Measurements from ENCODE around the gene CD244.
"Not testable (repeated sequence)": the region's sequence is repeated elsewhere in the genome, so short reads cannot be mapped to it uniquely, and the experiment has no call there.

Gene CD244

DNA sequence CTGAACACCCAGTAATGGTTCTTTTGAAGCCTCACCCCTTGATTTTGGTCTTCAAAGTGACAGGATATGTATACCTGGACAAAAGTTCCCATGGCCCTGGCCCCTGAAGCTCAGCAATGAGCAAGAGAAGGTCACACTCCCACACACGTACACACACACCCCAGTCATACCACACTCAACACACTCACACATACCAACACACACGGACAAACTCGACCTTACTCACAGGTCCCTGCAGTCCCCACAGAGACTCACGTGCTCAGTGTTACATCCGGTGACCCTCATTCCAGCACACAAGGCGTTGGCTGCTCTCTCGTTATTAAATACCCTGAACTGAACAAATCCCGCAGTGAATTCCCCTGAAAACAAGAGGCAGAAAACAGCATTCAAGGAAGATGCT, 16.4 kb upstream of the CD244 start:
- DNase-seq (ENCODE audit: low read depth in 2 of 2) = no peak

GRCh38 chr1:160877221-160877620, 14.5 kb upstream of the CD244 start:
- no peak for DNase-seq (ENCODE audit: low read depth in 2 of 2)

GRCh38 chr1:160876311-160876710, 13.6 kb upstream of the CD244 start:
- DNase-seq (ENCODE audit: low read depth in 2 of 2) = no peak

DNA sequence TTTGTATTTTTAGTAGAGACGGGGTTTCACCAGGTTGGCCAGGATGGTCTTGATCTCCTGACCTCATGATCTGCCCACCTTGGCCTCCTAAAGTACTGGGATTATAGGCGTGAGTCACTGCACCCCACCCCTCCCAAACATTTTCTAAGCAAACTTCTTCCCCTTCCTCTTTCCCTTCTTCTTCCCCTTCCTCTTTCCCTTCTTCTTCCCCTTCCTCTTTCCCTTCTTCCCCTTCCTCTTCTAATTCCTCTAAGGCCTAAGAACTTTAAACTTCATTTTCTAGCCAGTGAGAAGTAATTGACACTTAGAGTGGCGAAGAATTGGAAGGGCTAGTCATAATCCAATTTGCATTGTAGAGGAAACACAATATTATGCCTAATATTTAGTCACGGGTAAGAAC, 12.9 kb upstream of the CD244 start:
- DNase-seq (ENCODE audit: low read depth in 2 of 2) = not testable (repeated sequence)

- no peak for DNase-seq (ENCODE audit: low read depth in 2 of 2)
These were observed 12.2 kb upstream of the CD244 start for GRCh38 chr1:160874935-160875334.

- no peak for DNase-seq (ENCODE audit: low read depth in 2 of 2)
These were observed 5.5 kb upstream of the CD244 start for GRCh38 chr1:160868141-160868540.

GRCh38 chr1:160867651-160868050, 5.0 kb upstream of the CD244 start:
- DNase-seq (ENCODE audit: low read depth in 2 of 2) = not testable (repeated sequence)

DNA sequence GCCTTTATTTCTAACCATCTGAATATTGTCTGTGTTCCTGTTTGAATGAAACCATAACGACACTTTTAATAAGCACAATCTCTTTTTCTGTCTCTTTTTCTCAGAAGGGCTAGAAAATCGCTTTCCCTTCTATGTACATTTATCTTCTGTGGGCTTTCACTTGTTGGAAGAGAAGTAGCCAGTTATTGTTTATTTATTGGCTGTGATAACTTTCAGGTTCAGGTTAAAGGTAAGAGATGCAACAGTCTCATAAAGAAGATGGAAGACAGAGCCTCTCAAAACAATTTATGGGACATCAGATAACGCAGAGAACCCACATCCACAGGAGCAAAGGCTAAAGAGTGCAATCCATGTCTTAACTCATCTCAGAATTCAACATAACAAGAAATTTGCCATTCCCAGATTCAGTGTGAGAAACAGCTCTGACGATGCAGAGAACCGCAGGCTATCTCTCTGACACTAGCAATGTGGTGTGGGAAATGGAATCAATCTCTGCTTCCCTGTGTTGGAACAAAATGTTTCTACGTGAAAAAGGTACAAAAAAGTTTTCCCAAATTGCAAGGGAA, 4.1 kb upstream of the CD244 start:
- DNase-seq (ENCODE audit: low read depth in 2 of 2) = no peak

GRCh38 chr1:160866001-160866694, 3.5 kb upstream of the CD244 start:
- DNase-seq (ENCODE audit: low read depth in 2 of 2) = no peak

GRCh38 chr1:160865337-160865736, 2.6 kb upstream of the CD244 start:
- no peak for DNase-seq (ENCODE audit: low read depth in 2 of 2)

DNA sequence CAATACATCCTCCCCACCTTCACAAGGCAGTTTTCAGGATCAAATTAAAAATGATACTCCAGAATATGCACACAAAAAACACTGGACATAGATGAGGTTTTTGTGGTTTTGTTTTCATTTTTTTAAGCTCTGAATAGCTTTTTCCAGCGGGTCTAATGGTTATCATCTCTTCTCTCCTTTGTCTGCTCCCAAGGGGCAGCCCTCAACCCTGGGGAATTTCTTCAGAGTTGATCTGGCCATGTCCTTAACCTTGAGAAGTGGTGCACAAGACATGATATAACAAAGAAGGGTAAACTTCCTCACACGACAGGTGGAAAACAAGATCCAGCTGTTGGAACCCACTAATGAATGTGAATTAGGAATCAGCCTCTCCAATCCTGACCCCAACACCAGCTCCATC, 1.5 kb upstream of the CD244 start:
- no peak for DNase-seq (ENCODE audit: low read depth in 2 of 2)

GRCh38 chr1:160863774-160864131, 1.1 kb upstream of the CD244 start:
- DNase-seq (ENCODE audit: low read depth in 2 of 2) = no peak

GRCh38 chr1:160863061-160863773, 530 bp upstream of the CD244 start:
- DNase-seq (ENCODE audit: low read depth in 2 of 2) = no peak

DNA sequence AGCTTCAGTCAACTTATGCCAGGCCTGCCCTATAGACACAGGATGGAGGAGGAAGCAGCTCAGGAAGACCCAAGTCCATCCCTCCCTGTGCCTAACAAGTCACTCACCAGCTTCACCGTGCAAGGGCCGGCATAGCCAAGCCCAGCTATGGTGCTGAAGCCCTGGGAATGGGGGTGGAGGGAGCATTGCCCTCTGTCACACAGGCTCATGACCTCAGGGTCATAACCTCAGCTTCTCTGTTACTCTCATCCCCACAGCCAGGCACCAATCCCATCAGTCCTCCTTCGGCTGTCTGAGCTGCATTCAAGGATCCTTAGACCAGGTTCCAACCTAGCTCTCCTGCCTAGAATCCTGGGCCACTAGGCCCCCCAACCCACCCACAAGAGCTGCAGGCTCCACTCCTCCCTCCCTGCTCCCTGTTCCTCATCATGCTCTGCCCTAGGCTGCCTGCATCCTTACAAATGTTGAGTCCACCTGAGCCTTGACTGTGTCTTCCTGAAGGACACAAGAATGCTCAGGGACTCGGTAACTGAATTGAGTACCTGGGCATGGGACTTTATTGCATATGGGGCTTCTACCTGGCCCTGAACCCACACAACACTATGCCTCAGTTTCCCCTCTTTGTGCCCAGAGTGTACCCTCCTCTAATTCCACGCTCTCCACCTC, 1.7 kb downstream of the CD244 start:
- DNase-seq (ENCODE audit: low read depth in 2 of 2) = no peak

- DNase-seq (ENCODE audit: low read depth in 2 of 2) = no peak
These were observed 3.5 kb downstream of the CD244 start for GRCh38 chr1:160859166-160859565.

DNA sequence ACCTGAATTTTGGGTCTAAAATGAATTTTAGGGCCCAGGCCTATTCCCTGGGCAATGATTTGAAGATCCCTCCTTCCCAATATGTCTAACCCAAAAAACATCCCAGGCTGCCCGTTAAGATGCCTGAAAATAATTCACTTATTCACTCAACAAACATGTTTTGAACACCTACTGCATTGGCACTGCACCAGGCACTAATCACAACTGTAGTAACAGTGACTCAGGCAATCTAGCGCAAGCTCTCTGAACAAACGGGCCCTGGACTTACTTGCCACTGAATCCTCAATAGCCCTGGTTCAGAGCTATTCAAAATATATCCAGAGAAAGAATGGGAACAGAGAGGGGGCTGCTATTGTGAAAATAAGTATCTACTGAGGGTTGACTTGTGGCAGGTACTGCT, 4.2 kb downstream of the CD244 start:
- DNase-seq (ENCODE audit: low read depth in 2 of 2) = no peak

DNA sequence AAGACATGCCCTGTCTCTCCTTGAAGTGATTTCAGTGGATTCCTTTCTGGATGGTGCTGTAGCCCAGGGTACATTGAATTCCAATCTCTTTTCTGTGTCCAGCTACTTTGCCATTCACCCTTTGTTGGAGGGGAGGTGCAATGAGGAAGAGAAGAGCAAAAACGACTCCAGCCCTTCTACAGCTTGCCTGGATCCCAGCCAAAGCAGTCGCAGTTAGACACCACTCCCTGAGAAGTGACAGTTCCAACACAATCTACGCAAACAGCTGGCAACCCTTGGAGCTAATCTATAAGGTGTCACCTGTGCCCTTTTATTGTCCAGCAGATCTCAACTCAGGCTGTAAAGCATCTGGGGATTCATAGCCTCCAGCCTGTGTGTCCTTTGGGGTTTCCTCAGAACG, 4.6 kb downstream of the CD244 start:
- DNase-seq (ENCODE audit: low read depth in 2 of 2) = no peak

GRCh38 chr1:160855181-160855981, 7.3 kb downstream of the CD244 start:
- no peak for DNase-seq (ENCODE audit: low read depth in 2 of 2)

DNA sequence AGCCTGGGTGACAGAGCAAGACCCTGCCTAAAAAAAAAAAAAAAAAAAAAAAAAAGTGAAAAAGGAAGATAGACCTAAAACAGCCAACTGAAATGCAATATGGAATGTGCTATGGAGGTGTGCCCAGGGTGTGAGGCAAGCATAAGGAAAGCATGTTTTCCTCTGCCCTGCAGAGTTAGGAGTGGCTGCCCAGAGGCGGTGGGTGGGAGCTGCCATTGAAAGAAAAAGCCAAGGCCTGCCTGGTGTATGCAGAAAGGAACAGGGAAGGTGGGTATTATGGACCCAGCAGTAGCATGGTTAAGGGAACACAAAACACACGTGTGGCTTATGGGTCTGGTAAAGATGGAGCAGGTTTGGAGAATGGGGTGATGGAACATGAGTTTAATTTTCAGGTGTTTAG, 8.9 kb downstream of the CD244 start:
- no peak for DNase-seq (ENCODE audit: low read depth in 2 of 2)

GRCh38 chr1:160853014-160853413, 9.7 kb downstream of the CD244 start:
- no peak for DNase-seq (ENCODE audit: low read depth in 2 of 2)

- DNase-seq (ENCODE audit: low read depth in 2 of 2) = no peak
These were observed 11.7 kb downstream of the CD244 start for GRCh38 chr1:160850993-160851392.

DNA sequence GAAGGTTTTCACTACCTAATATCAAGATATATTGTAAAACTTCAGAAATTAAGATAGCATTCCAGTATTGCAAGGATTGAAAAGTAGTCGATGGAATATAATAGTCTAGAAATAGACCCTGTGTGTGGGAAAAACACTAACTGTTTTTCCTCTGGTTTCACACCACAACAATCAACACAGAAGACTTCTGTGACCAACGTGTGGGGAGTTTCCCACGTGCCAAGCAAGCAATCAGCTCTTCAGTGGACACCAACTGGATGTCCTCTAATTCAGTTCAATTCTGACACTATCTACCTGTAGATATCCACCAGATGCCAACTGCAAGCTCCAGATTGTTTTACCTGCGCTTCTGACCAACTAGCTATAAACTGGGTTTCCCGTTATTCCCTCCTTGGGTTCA, 12.1 kb downstream of the CD244 start:
- DNase-seq (ENCODE audit: low read depth in 2 of 2) = no peak
